Measurements from ENCODE around the gene CLPX.

- TF ChIP-seq, protein P1, sequence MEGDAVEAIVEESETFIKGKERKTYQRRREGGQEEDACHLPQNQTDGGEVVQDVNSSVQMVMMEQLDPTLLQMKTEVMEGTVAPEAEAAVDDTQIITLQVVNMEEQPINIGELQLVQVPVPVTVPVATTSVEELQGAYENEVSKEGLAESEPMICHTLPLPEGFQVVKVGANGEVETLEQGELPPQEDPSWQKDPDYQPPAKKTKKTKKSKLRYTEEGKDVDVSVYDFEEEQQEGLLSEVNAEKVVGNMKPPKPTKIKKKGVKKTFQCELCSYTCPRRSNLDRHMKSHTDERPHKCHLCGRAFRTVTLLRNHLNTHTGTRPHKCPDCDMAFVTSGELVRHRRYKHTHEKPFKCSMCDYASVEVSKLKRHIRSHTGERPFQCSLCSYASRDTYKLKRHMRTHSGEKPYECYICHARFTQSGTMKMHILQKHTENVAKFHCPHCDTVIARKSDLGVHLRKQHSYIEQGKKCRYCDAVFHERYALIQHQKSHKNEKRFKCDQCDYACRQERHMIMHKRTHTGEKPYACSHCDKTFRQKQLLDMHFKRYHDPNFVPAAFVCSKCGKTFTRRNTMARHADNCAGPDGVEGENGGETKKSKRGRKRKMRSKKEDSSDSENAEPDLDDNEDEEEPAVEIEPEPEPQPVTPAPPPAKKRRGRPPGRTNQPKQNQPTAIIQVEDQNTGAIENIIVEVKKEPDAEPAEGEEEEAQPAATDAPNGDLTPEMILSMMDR (conservative IDR thresholded peaks at IDR 0.05; ENCODE audit: low read length): no peak
- no peak for TF ChIP-seq EZH2phosphoT487 (IDR thresholded peaks at IDR 0.05; ENCODE audit: borderline replicate concordance)
These were observed 11.6 kb upstream of the CLPX start for GRCh38 chr15:65196637-65197336.
